ENCODE measurements around the gene TSPO2. TPM values are rescaled to one million over a fixed set of nuclear protein-coding genes. Genes with fewer than 3 reads are reported as not detected.

TSPO2 gene
- total RNA-seq, 1 experiment from 2014 or later: not detected

- in situ Hi-C loops (cut with HindIII; ENCODE audit: low pct_unique_long_range_greater_than_20kb, low sequenced_read_pairs): no loop called here
- no peak for DNase-seq (ENCODE audit: low read depth)
Measured at GRCh38 chr6:41045664-41046063, 3.4 kb downstream of the TSPO2 start.

- in situ Hi-C loops (cut with HindIII; ENCODE audit: low pct_unique_long_range_greater_than_20kb, low sequenced_read_pairs): no loop called here
- no peak for DNase-seq (ENCODE audit: low read depth)
Measured at GRCh38 chr6:41046084-41046483, 3.8 kb downstream of the TSPO2 start.

GRCh38 chr6:41047306-41047705 lies 5.0 kb downstream of the TSPO2 start:
- in situ Hi-C loops (cut with HindIII; ENCODE audit: low pct_unique_long_range_greater_than_20kb, low sequenced_read_pairs): no loop called here

GRCh38 chr6:41047745-41048732 lies 5.8 kb downstream of the TSPO2 start:
- in situ Hi-C loops (cut with HindIII; ENCODE audit: low pct_unique_long_range_greater_than_20kb, low sequenced_read_pairs): no loop called here
- DNase-seq (ENCODE audit: low read depth): no peak

More at GRCh38 chr6:41047306-41047705, 5.0 kb downstream of the TSPO2 start:
- no peak for DNase-seq (ENCODE audit: low read depth)

GRCh38 chr6:41049521-41049920 lies 7.3 kb downstream of the TSPO2 start:
- no peak for DNase-seq (ENCODE audit: low read depth)
- in situ Hi-C loops (cut with HindIII; ENCODE audit: low pct_unique_long_range_greater_than_20kb, low sequenced_read_pairs): no loop called here

GRCh38 chr6:41049955-41050354 lies 7.7 kb downstream of the TSPO2 start:
- no peak for DNase-seq (ENCODE audit: low read depth)
- in situ Hi-C loops (cut with HindIII; ENCODE audit: low pct_unique_long_range_greater_than_20kb, low sequenced_read_pairs): no loop called here

GRCh38 chr6:41050536-41050935 lies 8.3 kb downstream of the TSPO2 start:
- no peak for DNase-seq (ENCODE audit: low read depth)
- in situ Hi-C loops (cut with HindIII; ENCODE audit: low pct_unique_long_range_greater_than_20kb, low sequenced_read_pairs): no loop called here

GRCh38 chr6:41051873-41052272 lies 9.6 kb downstream of the TSPO2 start:
- in situ Hi-C loops (cut with HindIII; ENCODE audit: low pct_unique_long_range_greater_than_20kb, low sequenced_read_pairs): no loop called here
- no peak for DNase-seq (ENCODE audit: low read depth)

GRCh38 chr6:41053041-41053440 lies 10.8 kb downstream of the TSPO2 start, which contains the start of gene APOBEC2:
TSS of gene APOBEC2 (plus strand) at chr6:41053202. CDS start at chr6:41053348, 146 bp downstream.
- DNase-seq (ENCODE audit: low read depth): no peak
- in situ Hi-C loops (cut with HindIII; ENCODE audit: low pct_unique_long_range_greater_than_20kb, low sequenced_read_pairs): no loop called here

GRCh38 chr6:41054511-41054910 lies 12.2 kb downstream of the TSPO2 start:
- in situ Hi-C loops (cut with HindIII; ENCODE audit: low pct_unique_long_range_greater_than_20kb, low sequenced_read_pairs): no loop called here
- DNase-seq (ENCODE audit: low read depth): no peak

GRCh38 chr6:41055149-41055548 lies 12.9 kb downstream of the TSPO2 start:
- in situ Hi-C loops (cut with HindIII; ENCODE audit: low pct_unique_long_range_greater_than_20kb, low sequenced_read_pairs): no loop called here

GRCh38 chr6:41056768-41057490 lies 14.7 kb downstream of the TSPO2 start:
- in situ Hi-C loops (cut with HindIII; ENCODE audit: low pct_unique_long_range_greater_than_20kb, low sequenced_read_pairs): no loop called here
- no peak for DNase-seq (ENCODE audit: low read depth)

More at GRCh38 chr6:41055149-41055548, 12.9 kb downstream of the TSPO2 start:
- DNase-seq (ENCODE audit: low read depth): no peak

- DNase-seq (ENCODE audit: low read depth): no peak
- in situ Hi-C loops (cut with HindIII; ENCODE audit: low pct_unique_long_range_greater_than_20kb, low sequenced_read_pairs): no loop called here
Measured at GRCh38 chr6:41058783-41059181, 16.5 kb downstream of the TSPO2 start.

GRCh38 chr6:41059556-41059955 lies 17.3 kb downstream of the TSPO2 start:
- in situ Hi-C loops (cut with HindIII; ENCODE audit: low pct_unique_long_range_greater_than_20kb, low sequenced_read_pairs): no loop called here
- no peak for DNase-seq (ENCODE audit: low read depth)

GRCh38 chr6:41061196-41061726 lies 19.0 kb downstream of the TSPO2 start:
- DNase-seq (ENCODE audit: low read depth): no peak
- in situ Hi-C loops (cut with HindIII; ENCODE audit: low pct_unique_long_range_greater_than_20kb, low sequenced_read_pairs): no loop called here

- no peak for DNase-seq (ENCODE audit: low read depth)
- in situ Hi-C loops (cut with HindIII; ENCODE audit: low pct_unique_long_range_greater_than_20kb, low sequenced_read_pairs): no loop called here
Measured at GRCh38 chr6:41062056-41062455, 19.8 kb downstream of the TSPO2 start.

GRCh38 chr6:41063884-41064285 lies 21.6 kb downstream of the TSPO2 start:
- in situ Hi-C loops (cut with HindIII; ENCODE audit: low pct_unique_long_range_greater_than_20kb, low sequenced_read_pairs): no loop called here
- no peak for DNase-seq (ENCODE audit: low read depth)

- in situ Hi-C loops (cut with HindIII; ENCODE audit: low pct_unique_long_range_greater_than_20kb, low sequenced_read_pairs): no loop called here
- DNase-seq (ENCODE audit: low read depth): no peak
Measured at GRCh38 chr6:41064841-41065240, 22.6 kb downstream of the TSPO2 start.

GRCh38 chr6:41065550-41066026 lies 23.3 kb downstream of the TSPO2 start:
- DNase-seq (ENCODE audit: low read depth): no peak
- in situ Hi-C loops (cut with HindIII; ENCODE audit: low pct_unique_long_range_greater_than_20kb, low sequenced_read_pairs): no loop called here
